H9 (cell line): ENCODE data around the gene APLN. TPM values are rescaled to one million over a fixed set of nuclear protein-coding genes. Genes with fewer than 3 reads are reported as not detected.
A peak's percentile ranks its signal among the peaks of the same experiment; 100 is the strongest.

Source experiments
- DNase-seq: peaks from one replicate; pipeline ENCODE4 v3.0.0-alpha.2; 2017
- H2AFZ ChIP-seq: one replicate; pipeline ENCODE4 v1.6.1; 2013; ENCODE audit warnings: mild to moderate bottlenecking, low read length, control low read depth, moderate library complexity
- H2AK5ac ChIP-seq: 2 replicates; pipeline ENCODE4 v1.6.1; 2013; ENCODE audit warnings: low read length, control low read depth, mixed read lengths; ENCODE audit not compliant: insufficient read length
- H2BK120ac ChIP-seq: one replicate; pipeline ENCODE4 v1.6.1; 2013; ENCODE audit warnings: low read depth, mild to moderate bottlenecking, low read length, control low read depth, inconsistent platforms; ENCODE audit not compliant: poor library complexity, severe bottlenecking
- H2BK12ac ChIP-seq: 2 replicates; pipeline ENCODE4 v1.6.1; 2013; ENCODE audit warnings: low read length, control low read depth, mixed read lengths, low read depth; ENCODE audit not compliant: insufficient read length
- H2BK15ac ChIP-seq: 2 replicates; pipeline ENCODE4 v1.6.1; 2013; ENCODE audit warnings: low read depth, low read length, control low read depth
- H2BK20ac ChIP-seq: one replicate; pipeline ENCODE4 v1.6.1; 2013; ENCODE audit warnings: low read depth, mild to moderate bottlenecking, low read length, control low read depth, inconsistent platforms; ENCODE audit not compliant: poor library complexity, severe bottlenecking
- H2BK5ac ChIP-seq: 2 replicates; pipeline ENCODE4 v1.6.1; 2013; ENCODE audit warnings: low read length, control low read depth, mixed read lengths; ENCODE audit not compliant: insufficient read length
- H3K14ac ChIP-seq: 2 replicates; pipeline ENCODE4 v1.6.1; 2013; ENCODE audit warnings: low read length, control low read depth; ENCODE audit not compliant: insufficient read depth
- H3K18ac ChIP-seq: 2 replicates; pipeline ENCODE4 v1.6.1; 2013; ENCODE audit warnings: low read depth, mild to moderate bottlenecking, mixed read lengths, low read length, control low read depth; ENCODE audit not compliant: insufficient read length
- H3K23ac ChIP-seq: 2 replicates; pipeline ENCODE4 v1.6.1; 2013; ENCODE audit warnings: low read length, control low read depth, mixed read lengths, low read depth; ENCODE audit not compliant: insufficient read length
- H3K23me2 ChIP-seq: 2 replicates; pipeline ENCODE4 v1.6.1; 2013; ENCODE audit warnings: low read depth, mild to moderate bottlenecking, mixed read lengths, low read length, control low read depth; ENCODE audit not compliant: insufficient read length, poor library complexity, severe bottlenecking
- H3K27ac ChIP-seq: 2 replicates; pipeline ENCODE4 v1.5.1; 2013; ENCODE audit warnings: low read length, control low read depth, mixed read lengths, low read depth; ENCODE audit not compliant: insufficient read length
- H3K27me3 ChIP-seq: 2 replicates; pipeline ENCODE4 v1.6.1; 2013; ENCODE audit warnings: low read length, control low read depth, inconsistent platforms; ENCODE audit not compliant: insufficient read depth
- H3K4ac ChIP-seq: 2 replicates; pipeline ENCODE4 v1.6.1; 2013; ENCODE audit warnings: low read depth, mild to moderate bottlenecking, control low read depth, inconsistent platforms, low read length, moderate library complexity
- H3K4me1 ChIP-seq: 2 replicates; pipeline ENCODE4 v1.6.1; 2013; ENCODE audit warnings: low read length, control low read depth, inconsistent platforms; ENCODE audit not compliant: insufficient read depth
- H3K4me2 ChIP-seq: 2 replicates; pipeline ENCODE4 v1.6.1; 2013; ENCODE audit warnings: low read length, control low read depth, mixed read lengths; ENCODE audit not compliant: insufficient read length, insufficient read depth
- H3K56ac ChIP-seq: 2 replicates; pipeline ENCODE4 v1.6.1; 2013; ENCODE audit warnings: low read depth, mild to moderate bottlenecking, mixed read lengths, low read length, control low read depth; ENCODE audit not compliant: insufficient read length
- H3K79me1 ChIP-seq: 2 replicates; pipeline ENCODE4 v1.6.1; 2013; ENCODE audit warnings: low read depth, mild to moderate bottlenecking, moderate library complexity, low read length, control low read depth, inconsistent platforms; ENCODE audit not compliant: insufficient read depth, poor library complexity, severe bottlenecking
- H3K79me2 ChIP-seq: 2 replicates; pipeline ENCODE4 v1.6.1; 2013; ENCODE audit warnings: low read length, control low read depth, inconsistent platforms; ENCODE audit not compliant: insufficient read depth
- H3K9ac ChIP-seq: 2 replicates; pipeline ENCODE4 v1.6.1; 2013; ENCODE audit warnings: low read length, control low read depth, mixed read lengths; ENCODE audit not compliant: insufficient read length; ENCODE audit errors: extremely low read depth
- H3K9me3 ChIP-seq: one replicate; pipeline ENCODE4 v1.6.1; 2013; ENCODE audit warnings: low read depth, low read length, inconsistent platforms; ENCODE audit not compliant: control insufficient read depth
- H3T11ph ChIP-seq: one replicate; pipeline ENCODE4 v1.6.1; 2013; ENCODE audit warnings: mild to moderate bottlenecking, low read length, control low read depth, inconsistent platforms
- H4K20me1 ChIP-seq: one replicate; pipeline ENCODE4 v1.6.1; 2013; ENCODE audit not compliant: control insufficient read depth, insufficient read length, insufficient read depth
- H4K5ac ChIP-seq: 2 replicates; pipeline ENCODE4 v1.6.1; 2013; ENCODE audit warnings: low read depth, mild to moderate bottlenecking, mixed read lengths, low read length, control low read depth; ENCODE audit not compliant: insufficient read length
- H4K8ac ChIP-seq: replicated peaks from 2 replicates; pipeline ENCODE4 v1.6.1; 2013; ENCODE audit warnings: low read length, control low read depth, mixed read lengths, low read depth; ENCODE audit not compliant: insufficient read length
- H4K91ac ChIP-seq: 2 replicates; pipeline ENCODE4 v1.6.1; 2013; ENCODE audit warnings: low read depth, mild to moderate bottlenecking, moderate library complexity, mixed read lengths, low read length, control low read depth; ENCODE audit not compliant: insufficient read length
- H3K27ac Mint-ChIP-seq, 3 experiments: 2 replicates in 2 of 3; 3 replicates in 1 of 3; pipeline ENCODE4 v1.8.0; 2020 to 2021; ENCODE audit warnings: mixed read lengths in 3 of 3, mild to moderate bottlenecking in 1 of 3, moderate library complexity in 1 of 3
- H3K27me3 Mint-ChIP-seq: 2 replicates; pipeline ENCODE4 v1.8.0; 2021; ENCODE audit warnings: low read depth, mild to moderate bottlenecking, moderate library complexity, mixed read lengths
- H3K36me3 Mint-ChIP-seq, 3 experiments: 2 replicates in 2 of 3; 3 replicates in 1 of 3; pipeline ENCODE4 v1.8.0; 2020 to 2021; ENCODE audit warnings: low read depth in 3 of 3, mixed read lengths in 3 of 3; ENCODE audit not compliant: insufficient read depth in 1 of 3
- H3K4me1 Mint-ChIP-seq, 2 experiments: 2 replicates each; pipeline ENCODE4 v1.8.0; 2020; ENCODE audit warnings: mixed read lengths in 2 of 2
- H3K4me3 Mint-ChIP-seq, 2 experiments: 2 replicates in 1 of 2; 3 replicates in 1 of 2; pipeline ENCODE4 v1.8.0; 2020 to 2021; ENCODE audit warnings: mild to moderate bottlenecking in 2 of 2, mixed read lengths in 2 of 2, moderate library complexity in 1 of 2
- H3K9me3 Mint-ChIP-seq, 2 experiments: 2 replicates in 1 of 2; 3 replicates in 1 of 2; pipeline ENCODE4 v1.8.0; 2020; ENCODE audit warnings: mild to moderate bottlenecking in 2 of 2, mixed read lengths in 2 of 2, moderate library complexity in 1 of 2
- CTCF ChIP-seq: fragments of 200-600 bp; sonication (generic); conservative IDR thresholded peaks from 3 replicates; pipeline ENCODE4 v1.8.0; 2021; ENCODE audit warnings: antibody characterized with exemption, mild to moderate bottlenecking
- WGBS: extraction: QIAGEN DNeasy Blood & Tissue Kit; methylation state at CpG from one replicate; pipeline ENCODE4 v1.1.7; 2013; ENCODE audit warnings: missing lambda C conversion rate, low lambda C conversion rate, mixed read lengths; ENCODE audit not compliant: insufficient read length; ENCODE audit errors: extremely low coverage; 5-methylcytosine and 5-hydroxymethylcytosine counted together
- total RNA-seq: library from RNA; stranded (reverse); gene quantifications from 2 replicates; pipeline ENCODE4 v1.2.1, GENCODE V29; 2021

Gene APLN
- total RNA-seq, 1 experiment from 2014 or later, result 0.24 TPM

- Histone ChIP-seq H2AK5ac (no peak overlapping the region), H3K27ac (no peak overlapping the region), H2AFZ (no peak overlapping the region), H3K79me1 (no peaks in the 10 kb centered on the region), H4K20me1 (no peaks in the 10 kb centered on the region), H3K9me3 (peaks cover 8% of the 10 kb centered on the region), H2BK5ac (no peak overlapping the region), H3K18ac (no peak overlapping the region), H3K23me2 (no peaks in the 10 kb centered on the region), H3K56ac (no peak overlapping the region), H3K4me2 (no peak overlapping the region), H2BK12ac (no peak overlapping the region), H4K91ac (no peak overlapping the region), H3K23ac (no peak overlapping the region), H3K4me1 (peaks cover 9% of the 10 kb centered on the region; the same call in 1 of the 2 replicates), H2BK120ac (no peak overlapping the region), H3K79me2 (no peaks in the 10 kb centered on the region), H4K8ac (no peak overlapping the region), H3K9ac (no peak overlapping the region), H3T11ph (no peak overlapping the region), H2BK15ac (no peak overlapping the region), H3K4ac (no peak overlapping the region), H3K27me3 (no peaks in the 10 kb centered on the region; the same call in 1 of the 2 replicates), H2BK20ac (no peak overlapping the region), H3K14ac (no peak overlapping the region), H4K5ac (no peak overlapping the region)
- peaks cover 31% of the 10 kb centered on the region for H3K27me3 Mint-ChIP-seq
- peaks cover 2 to 14% (median 5%) of the 10 kb centered on the region in 3 experiments; a peak in 4 of 7 replicates for H3K36me3 Mint-ChIP-seq
- no peak overlapping the region for H3K27ac Mint-ChIP-seq
- TF ChIP-seq CTCF, result no peak
- WGBS, result no CpG with 5 or more reads among the region's 8 CpGs
- H3K4me3 Mint-ChIP-seq, result 0 out of 5 replicates have a peak overlapping the region, but pooled peaks of 1 of the 2 experiments have one; percentile 21
- DNase-seq, result no peak
- H3K9me3 Mint-ChIP-seq, result peaks cover 0 to 72% of the 10 kb centered on the region in 2 experiments; a peak in 3 of 5 replicates
- peaks cover 33 to 42% of the 10 kb centered on the region in 2 experiments for H3K4me1 Mint-ChIP-seq
Observed at GRCh38 chrX:129695937-129696336, 41.2 kb upstream of the APLN start.
